ENCODE measurements around the gene MPHOSPH10.
"Not testable (repeated sequence)": the region's sequence is repeated elsewhere in the genome, so short reads cannot be mapped to it uniquely, and the experiment has no call there.

The MPHOSPH10 gene, protein sequence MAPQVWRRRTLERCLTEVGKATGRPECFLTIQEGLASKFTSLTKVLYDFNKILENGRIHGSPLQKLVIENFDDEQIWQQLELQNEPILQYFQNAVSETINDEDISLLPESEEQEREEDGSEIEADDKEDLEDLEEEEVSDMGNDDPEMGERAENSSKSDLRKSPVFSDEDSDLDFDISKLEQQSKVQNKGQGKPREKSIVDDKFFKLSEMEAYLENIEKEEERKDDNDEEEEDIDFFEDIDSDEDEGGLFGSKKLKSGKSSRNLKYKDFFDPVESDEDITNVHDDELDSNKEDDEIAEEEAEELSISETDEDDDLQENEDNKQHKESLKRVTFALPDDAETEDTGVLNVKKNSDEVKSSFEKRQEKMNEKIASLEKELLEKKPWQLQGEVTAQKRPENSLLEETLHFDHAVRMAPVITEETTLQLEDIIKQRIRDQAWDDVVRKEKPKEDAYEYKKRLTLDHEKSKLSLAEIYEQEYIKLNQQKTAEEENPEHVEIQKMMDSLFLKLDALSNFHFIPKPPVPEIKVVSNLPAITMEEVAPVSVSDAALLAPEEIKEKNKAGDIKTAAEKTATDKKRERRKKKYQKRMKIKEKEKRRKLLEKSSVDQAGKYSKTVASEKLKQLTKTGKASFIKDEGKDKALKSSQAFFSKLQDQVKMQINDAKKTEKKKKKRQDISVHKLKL

DNA sequence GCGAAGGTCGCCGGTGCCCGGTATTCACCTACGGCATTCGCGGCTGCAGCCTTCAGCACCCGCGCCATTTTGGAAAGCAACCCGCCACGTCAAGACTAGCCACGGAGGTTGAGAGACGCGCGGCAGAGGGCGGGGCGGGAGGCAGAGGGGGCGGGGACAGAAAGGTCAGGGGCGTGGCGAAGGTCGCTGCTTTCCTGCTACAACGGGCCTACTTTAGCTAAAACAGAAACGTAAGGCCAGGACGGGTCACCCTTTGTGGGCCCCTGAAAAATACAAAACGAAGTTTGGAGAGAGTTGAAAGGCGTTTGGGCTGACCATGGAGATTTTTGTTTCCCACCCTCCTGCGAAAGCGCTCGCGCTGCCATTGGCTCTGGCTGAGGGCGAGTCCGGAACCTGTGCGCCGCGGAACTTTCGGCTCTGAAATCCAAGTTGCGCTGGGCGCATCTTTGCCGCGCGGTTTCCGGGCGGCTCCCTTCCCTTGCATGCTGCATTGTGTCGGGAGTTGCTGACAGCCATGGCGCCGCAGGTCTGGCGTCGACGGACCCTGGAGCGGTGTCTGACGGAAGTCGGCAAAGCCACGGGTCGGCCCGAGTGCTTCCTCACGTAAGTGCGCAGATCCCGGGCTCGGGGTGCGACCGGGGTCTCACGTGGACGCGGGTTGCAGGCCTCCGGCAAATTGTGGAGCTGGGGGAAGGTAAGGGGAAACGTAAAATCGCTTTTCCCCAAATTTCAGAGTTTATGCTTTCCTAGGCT, at the start of gene MPHOSPH10, which contains the start of gene MCEE:
TSS of gene MPHOSPH10 (plus strand) at position 483 of the 753 bp plus-strand sequence. CDS start at position 515, 32 bp downstream.
TSS of gene MCEE (minus strand) at position 78 of the 753 bp plus-strand sequence. CDS start at position 68, 10 bp downstream.
- peak; percentile 81 to 92 for DNase-seq

DNA sequence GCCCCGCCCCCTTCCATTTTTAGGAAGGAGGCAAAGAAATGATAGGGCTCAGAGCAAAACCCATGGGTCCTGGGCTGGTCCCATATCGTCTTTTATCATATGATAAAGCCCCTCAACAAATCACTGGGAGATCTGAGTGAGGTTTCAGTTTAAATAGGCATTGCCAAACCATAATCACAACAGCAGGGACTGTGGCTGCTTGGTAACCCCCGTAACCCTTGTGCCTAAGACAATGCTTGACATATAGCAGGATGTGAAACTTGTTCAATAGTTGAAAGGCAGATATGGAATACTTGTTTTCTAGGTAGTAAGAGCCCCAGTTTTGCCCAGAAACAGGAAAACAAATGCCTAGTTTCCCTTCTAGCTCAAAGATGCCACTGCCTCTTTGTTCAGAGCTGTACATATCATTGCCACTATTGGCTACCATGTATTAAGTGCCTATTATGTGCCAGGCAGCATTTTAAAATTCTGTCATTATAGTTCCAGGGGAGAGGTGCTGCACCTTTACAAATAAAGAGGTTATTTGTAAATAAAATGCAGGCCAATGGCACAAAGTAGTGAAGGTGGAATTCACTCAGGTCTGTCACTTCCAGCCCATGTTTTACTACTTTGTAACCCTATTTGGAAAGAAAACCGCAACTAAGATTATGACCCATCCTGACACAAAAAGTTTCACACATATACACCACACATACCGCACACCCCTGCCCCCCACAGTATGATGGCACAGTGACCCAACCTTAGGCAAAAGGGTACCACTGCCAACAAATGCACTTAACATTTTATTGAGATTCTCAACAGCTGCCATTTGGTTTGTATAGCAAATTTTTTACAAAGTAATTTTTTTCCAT, 47.8 kb upstream of the MPHOSPH10 start:
- no peak for DNase-seq

DNA sequence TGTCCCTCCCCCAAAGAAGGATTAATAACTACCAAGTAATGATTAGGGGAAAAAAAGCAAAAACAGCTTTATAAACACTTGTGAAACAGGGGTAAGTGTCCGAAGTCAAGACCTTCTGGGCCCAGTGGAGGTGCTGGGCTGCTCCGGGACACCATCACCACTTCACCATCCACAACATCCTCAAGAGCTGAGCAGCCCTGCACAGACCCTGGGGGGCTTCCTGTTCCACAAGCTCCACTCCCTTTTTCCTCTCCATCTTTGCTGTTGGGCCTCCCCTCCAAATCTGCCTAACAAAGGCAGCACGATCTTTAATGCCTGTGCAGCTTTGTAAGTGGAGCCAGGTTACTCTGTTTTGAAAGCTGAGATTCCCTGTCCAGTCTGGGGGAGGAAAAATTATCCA, 47.1 kb upstream of the MPHOSPH10 start:
- DNase-seq, result not testable (repeated sequence)

DNA sequence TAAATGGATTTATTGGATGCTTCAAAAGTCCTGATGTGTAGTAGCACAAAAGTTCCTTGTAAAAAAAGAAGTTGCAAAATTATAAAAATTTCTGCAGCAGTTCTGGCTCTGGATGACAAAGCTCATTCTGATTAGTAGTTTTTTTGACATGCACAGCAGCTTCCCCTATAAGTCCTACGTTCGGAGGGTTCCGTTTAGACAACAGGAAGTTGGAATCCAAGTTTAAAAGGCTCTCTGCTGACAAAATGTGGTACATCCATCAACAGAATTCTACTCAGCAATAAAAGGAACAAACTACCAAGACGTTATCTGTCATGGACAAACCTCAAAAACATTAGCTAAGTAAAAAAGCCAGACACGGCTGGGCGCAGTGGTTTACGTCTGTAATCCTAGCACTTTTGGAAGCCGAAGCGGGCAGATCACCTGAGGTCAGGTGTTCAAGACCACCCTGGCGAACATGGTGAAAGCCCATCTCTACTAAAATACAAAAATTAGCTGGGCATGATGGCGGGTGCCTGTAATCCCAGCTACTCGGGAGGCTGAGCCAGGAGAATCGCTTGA, 46.6 kb upstream of the MPHOSPH10 start:
- DNase-seq, result not testable (repeated sequence)

DNA sequence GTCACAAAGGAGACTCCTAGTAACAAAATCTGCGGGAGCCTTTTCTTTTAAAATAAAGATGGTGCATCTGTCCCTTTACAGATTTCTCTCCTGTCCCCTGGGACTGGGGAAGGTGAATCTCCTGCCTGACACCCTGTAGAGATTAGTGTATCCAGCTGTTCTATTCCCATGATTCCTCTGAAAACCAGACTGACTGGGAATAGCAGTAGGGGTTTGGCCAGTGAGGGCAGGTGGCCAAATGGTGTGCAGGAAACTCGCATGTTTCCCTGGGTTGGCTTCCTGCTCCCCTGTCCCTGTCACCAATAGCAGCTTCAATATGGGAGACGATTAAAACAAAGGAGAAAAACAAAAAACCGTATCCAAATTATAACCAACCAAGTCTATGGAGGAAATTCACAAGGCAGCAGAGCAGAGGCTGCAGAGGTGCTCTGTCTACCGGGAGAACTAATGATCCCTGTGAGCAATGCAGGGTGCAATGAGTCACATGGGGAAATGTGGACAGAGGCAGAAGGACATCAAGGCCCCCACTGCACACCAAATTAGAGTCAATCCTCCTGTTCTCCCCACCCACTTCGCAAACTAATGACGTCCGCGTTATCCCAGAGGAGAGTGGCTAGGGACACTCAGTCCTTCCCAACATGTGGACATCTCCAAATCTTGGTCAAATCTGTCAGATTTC, 45.0 kb upstream of the MPHOSPH10 start:
- DNase-seq, result not testable (repeated sequence)

DNA sequence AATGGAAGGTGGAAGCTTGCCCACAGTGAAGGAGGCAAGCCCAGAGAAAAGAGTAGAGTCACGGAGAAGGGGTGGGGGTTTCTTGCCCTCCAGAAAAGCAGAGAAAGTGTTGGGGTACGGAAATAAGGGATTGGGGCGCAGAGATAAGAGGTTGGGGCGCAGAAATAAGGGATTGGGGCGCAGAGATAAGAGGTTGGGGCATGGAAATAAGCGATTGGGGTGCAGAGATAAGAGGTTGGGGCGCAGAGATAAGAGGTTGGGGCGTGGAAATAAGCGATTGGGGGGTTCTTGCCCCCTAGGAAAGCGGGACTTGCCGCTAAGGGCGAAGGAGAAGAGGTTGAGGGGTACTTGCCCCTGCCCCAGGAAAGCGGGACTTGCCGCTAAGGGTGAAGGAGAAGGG, 41.0 kb upstream of the MPHOSPH10 start:
- not testable (repeated sequence) for DNase-seq

DNA sequence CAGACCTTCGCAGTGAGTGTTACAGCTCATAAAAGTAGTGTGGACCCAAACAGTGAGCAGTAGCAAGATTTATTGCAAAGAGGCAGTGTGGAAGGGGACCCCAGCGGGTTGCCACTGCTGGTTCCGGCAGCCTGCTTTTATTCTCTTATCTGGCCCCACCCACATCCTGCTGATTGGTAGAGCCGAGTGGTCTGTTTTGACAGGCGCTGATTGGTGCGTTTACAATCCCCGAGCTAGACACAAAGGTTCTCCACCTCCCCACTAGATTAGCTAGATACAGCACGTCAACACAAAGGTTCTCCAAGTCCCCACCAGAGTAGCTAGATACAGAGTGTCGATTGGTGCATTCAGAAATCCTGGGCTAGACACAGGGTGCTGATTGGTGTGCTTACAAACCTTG, 38.6 kb upstream of the MPHOSPH10 start:
- not testable (repeated sequence) for DNase-seq

DNA sequence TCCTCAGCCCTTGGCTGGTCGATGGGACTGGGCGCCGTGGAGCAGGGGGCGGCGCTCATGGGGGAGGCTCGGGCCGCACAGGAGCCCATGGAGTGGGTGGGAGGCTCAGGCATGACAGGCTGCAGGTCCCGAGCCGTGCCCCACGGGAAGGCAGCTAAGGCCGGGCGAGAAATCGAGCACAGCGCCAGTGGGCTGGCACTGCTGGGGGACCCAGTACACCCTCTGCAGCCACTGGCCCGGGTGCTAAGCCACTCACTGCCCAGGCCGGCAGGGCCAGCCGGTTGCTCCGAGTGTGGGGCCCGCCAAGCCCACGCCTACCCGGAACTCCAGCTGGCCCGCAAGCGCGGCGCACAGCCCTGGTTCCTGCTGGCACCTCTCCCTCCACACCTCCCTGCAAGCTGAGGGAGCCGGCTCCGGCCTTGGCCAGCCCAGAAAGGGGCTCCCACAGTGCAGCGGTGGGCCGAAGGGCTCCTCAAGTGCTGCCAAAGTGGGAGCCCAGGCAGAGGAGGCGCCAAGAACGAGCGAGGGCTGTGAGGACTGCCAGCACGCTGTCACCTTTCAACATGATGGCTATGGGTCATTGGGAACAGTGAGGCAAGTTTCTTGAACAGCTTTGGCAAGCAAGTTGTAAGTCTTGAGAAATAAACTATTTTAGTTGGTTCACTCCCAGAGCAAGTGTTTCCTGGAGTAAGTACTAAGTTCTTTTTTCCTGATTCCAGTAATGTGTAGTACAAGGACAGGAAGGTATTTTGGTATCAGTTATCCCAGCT, 37.8 kb upstream of the MPHOSPH10 start:
- not testable (repeated sequence) for DNase-seq

DNA sequence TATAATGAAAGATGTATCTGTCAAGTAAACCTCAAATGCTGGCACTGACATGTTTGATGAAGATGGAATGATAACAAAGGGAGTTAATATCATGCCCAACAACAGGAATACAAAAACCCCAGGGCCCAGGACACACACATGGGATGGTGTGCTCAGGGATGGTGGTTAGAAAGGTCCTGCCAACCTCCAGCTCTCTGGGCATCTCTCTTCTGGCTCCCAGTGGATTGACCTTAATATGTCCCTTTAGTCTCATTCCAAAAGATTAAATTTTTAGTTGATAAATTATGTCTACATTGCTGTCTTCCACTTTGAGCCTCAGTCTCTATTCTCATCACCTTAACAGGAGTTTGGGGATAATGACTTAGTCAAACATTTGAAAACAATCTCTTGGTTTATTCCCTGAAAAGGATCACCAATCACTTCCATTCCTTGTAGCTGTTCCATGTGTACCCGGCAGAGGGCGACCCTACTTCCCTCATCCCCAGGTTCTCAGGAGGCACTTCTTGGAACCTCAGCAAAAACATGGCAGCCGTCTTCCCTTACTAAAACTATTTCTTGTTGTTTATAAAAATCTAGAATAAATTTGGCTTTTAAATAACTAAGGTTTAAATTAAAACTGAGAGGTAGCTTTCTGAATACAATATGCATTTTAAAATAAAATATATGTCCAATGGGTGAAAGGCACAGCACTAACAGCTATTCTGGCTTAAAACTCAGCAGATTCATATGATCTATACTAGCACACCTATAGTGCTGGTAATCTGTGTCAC, 30.1 kb upstream of the MPHOSPH10 start:
- peak; percentile 38 to 74 for DNase-seq

DNA sequence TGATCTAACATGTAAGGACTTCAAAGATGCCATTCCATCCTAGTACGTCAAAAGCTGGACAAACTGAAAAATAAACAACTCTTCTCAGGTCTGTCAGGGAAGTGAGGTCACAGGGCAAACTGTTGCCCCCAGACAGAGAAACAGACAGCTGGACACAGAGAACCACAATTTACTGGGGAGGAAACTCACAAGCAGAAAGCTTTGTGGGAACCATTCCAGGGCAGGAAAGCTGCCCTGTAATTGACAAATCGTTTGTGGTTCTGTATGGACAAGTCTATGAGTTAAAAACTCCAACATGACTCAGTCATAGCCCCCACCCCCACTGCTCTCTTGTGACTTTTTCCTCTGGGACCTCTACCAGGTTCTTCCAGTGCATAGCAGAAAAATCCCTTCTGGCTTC, 28.8 kb upstream of the MPHOSPH10 start:
- DNase-seq, result peak; percentile 56 to 86

DNA sequence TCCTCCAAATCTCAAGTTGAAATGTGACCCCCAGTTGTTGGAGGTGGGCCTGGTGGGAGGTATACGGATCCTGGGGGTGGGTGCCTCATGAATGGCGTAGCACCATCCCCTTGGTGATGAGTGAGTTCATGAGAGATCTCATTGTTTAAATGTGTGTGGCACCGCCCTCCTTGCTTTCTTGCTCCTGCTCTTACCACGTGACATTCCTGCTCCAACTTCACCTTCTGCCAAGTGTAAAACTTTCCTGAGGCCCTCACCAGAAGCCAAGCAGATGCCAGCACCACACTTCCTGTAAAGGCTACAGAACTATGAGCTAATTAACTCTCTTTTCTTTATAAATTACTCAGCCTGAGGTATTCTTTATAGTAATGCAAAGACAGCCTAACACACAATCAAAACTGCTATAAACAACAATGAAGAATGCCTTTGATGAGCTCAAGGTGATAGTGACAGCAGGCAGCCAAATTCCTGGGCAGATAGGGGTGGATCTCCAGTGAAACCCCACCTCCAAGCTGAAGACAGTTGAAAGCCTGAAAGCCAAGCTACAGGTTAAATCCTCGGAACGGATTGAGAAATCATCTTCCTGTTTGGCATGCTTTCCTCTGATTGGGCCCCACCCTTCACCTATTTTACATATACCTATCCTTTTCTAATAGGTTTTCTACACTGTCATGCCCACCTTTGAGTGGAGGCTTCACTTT, 27.3 kb upstream of the MPHOSPH10 start:
- DNase-seq, result no peak

DNA sequence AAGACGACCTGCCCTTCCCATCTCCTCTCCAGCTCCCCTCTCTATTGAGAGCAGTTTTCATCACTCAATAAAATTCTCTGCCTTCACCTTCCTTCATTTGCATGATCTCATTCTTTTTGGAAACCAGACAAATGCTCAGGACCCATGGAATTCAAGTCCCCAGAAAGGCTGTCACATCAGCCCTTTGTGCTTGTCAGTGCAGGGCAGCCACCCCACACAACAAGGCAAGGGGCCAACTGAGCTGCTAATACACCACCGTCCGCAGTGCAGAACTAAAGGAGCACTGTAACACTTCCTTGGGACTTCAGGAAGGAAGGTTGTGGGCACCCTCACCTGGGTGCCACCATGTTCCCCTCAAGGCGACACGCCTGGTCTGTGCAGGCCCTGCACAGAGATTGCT, 26.6 kb upstream of the MPHOSPH10 start:
- DNase-seq, result no peak

DNA sequence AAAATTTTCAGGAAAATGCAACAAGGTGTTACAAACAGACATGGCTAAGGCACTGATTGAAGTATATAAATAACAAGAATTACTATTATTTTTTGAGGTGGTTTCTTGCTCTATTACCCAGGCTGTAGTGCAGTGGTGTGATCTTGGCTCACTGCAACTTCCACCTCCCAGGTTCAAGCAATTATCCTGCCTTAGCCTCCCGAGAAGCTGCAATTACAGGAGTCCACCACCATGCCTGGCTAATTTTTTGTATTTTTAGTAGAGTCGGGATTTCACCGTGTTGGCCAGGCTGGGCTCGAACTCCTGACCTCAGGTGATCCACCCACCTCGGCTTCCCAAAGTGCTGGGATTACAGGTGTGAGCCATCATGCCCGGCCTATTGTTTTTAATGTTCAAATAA, 24.0 kb upstream of the MPHOSPH10 start:
- DNase-seq, result not testable (repeated sequence)

DNA sequence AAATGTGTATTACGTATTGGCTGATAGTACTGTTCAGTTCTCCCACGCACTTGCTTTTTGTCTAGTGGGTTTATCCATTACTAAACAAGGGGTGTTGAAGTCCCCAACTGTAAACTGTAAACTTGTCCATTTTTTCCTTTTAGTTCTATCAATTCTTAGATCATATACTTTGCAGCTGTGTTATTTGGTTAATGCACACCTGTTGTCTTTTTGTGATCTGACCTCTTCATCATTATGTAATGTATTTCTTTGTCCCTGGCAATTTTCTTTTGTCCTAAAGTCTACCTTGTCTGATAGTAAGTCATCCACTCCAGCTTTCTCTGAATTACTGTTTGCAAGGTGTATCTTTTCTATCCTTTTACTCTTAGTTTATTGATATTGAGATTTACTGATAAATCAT, 22.3 kb upstream of the MPHOSPH10 start:
- no peak for DNase-seq

DNA sequence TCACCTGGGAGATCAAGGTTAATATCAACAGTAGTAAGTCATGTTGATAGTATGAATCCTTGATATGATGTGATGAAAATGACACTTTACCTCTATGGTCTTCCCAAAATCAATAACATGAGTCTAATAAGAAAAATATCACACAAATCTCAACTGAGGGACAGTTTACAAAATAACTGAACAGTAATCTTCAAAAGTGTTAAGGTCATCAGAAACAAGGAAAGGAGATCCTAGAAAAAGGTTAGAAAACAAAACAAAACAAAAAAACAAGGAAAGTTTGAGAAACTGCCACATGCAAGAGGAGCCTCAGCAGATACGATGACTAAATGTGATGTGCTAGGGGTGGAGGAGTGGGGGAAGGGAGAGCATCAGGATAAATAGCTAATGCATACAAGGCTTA, 16.6 kb upstream of the MPHOSPH10 start:
- no peak for DNase-seq

DNA sequence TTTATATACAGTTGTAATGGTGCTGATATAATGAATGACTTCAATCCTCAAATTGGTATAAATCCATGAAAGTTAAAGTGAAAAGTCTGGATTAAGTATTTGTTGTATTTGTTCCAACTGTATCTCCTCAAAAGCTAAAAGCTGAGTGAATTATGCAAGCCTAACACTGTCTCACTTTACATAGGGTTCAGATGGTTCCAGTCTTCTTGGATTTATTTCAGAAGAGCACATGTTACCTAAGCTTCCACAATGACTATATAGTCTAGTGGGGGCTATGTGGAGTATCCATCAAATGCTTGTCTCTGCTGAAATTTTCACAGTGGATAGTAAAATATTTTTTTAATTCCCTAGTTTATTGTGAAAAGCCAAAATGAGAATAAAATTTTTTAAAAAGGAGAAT, 13.4 kb upstream of the MPHOSPH10 start:
- no peak for DNase-seq

DNA sequence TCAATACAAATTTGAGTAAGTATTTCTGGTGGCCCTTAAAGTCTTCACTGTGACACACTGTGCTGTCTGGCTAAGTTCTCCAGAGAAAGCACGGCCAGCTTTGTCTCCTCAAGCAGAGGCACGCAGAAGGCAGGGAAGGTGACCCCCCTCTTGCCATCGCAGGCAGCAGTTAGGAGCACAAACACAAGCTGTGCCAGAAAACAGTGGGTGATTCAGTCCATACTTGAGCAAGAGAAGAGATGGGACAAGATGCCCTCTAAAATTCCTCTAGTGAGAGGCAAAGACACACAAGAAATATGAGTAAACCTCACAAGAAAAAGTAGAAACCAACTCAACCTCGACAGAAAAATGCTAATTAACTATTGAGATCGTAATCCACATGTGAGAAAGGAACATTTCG, 10.2 kb upstream of the MPHOSPH10 start:
- DNase-seq, result no peak

DNA sequence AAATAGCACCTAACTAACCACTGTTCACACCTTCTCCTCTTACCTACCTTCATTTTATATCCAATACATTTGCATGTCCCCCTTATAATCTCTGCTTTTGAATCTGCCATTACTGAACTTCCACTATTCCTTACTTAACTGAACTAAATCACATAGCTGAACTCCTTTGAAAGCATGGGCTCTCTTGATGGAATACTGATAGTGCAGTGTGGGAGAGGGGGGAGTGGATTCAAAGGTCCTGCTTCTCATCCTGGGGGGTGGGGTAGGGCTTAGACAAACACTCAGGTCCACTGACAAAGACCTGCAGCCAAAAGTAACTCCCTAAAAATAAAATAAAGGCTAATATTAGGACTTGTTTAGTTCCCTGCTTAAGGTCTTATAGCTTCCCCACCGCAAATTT, 9.0 kb upstream of the MPHOSPH10 start:
- DNase-seq, result no peak

Data from inflammatory macrophage treated with lipopolysaccharide for 1 hour (primary cell).